GM08714 (cell line): Measurements from ENCODE around the gene ZNF682.
"Not testable (repeated sequence)": the region's sequence is repeated elsewhere in the genome, so short reads cannot be mapped to it uniquely, and the experiment has no call there.

Source experiments
- H3K4me3 ChIP-seq: fragments of 200-500 bp; sonication (Bioruptor generic); 2 replicates; pipeline ENCODE4 v1.5.1; 2014; ENCODE audit warnings: mild to moderate bottlenecking, low read length, inconsistent platforms
- ZNF274 ChIP-seq: IDR thresholded peaks from 2 replicates; pipeline ENCODE4 v1.6.1; 2012; ENCODE audit warnings: mild to moderate bottlenecking, low read depth, low read length

Gene ZNF682

DNA sequence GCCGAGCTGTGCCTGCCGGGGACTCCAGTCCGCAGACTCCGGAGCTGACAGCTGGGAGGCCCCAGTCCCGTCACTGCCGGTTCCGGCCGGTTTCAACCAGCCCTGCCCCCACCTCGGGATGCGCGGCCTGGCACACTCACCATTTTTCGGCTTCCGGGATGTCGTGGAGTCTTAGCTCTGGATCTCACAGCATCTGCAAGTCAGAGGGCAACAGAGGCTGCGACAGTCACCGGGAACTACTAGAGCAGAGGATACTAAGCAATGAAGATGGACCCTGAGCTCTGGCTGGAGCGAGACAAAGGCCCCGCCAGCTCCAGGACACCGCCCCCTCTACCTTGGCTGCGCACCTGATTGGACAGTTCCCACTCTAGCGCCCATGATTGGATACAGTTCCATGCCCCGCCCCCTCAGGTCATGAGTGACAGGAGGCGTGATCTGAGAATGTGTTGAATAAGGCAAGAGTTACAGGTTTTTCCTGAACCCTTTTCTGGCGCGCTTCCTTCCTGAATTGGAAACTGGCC is at the start of gene ZNF682:
Gene ZNF682 (minus strand): TSS at position 303 of the 521 bp plus-strand sequence. CDS start 160 bp downstream, at position 143.
- peak within 1 kb of the TSS; percentile 54; the same call in 1 of the 2 replicates for H3K4me3 ChIP-seq
- no peak for TF ChIP-seq ZNF274

DNA sequence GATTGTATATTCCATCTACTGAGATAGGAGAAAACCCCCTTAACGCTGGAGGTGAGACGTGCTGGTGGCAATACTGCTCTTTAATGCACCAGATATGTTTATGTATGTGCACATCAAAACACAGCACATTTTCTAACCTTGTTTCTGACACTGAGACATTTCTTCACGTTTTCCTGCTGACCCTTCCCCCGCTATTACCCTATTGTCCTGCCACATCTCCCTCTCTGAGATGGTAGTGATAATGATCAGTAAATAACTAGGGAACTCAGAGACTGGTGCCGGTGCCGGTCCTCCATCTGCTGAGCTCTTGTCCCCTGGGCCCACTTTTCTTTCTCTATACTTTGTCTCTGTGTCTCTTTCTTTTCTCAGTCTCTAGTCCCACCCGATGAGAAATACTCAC is 43.6 kb upstream of the ZNF682 start:
- not testable (repeated sequence) for H3K4me3 ChIP-seq

DNA sequence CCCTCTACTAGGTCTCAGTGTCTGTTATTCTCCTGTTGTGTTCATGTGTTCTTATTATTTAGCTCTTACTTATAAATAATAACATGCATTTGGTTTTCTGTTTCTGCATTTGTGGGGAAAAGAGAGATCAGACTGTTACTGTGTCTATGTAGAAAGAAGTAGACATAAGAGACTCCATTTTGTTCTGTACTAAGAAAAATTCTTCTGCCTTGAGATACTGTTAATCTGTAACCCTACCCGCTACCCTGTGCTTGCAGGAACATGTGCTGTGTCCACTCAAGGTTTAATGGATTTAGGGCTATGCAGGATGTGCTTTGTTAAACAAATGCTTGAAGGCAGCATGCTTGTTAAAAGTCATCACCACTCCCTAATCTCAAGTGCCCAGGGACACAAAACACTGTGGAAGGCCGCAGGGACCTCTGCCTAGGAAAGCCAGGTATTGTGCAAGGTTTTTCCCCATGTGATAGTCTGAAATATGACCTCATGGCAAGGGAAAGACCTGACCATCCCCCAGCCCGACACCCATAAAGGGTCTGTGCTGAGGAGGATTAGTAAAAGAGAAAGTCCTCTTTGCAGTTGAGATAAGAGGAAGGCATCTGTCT is 43.0 kb upstream of the ZNF682 start:
- H3K4me3 ChIP-seq: not testable (repeated sequence)

DNA sequence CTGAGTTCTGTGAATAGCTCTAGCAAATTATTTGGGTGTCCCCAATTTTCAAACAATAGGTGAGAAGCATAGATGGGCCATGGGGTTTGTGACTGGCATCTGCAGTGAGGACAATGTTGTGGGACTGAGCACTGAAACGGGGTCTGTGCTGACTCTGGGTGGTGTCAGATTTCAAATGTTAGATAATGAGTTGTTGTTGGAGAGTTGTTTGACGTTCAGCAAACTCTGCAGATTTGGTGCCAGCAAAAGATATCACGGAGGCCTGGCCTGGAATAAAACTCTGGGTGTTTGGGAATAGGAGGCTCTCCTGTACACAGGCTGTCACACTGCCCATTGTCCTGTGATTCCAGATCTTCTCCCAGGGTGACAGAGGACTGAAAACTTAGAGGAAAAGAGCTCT is 41.4 kb upstream of the ZNF682 start:
- H3K4me3 ChIP-seq: no peak overlapping the region

DNA sequence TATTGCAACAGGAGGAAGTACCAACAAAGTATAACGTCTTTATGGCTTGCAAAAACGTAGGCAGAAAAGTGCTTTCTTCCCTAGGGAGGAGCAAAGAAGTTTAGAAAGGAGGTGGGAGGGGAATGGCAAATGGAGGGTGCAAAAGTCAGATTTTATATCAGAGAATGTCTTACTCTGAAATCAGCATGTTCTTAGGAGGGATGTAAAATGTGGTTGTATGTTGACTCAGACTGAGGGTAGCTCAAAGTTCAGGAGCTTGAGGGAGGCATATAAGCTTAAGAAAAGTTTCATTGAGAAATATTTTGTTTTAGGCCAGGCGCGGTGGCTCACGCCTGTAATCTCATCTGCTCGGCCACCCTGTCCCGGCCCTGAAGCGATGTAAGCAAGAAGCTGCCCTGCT is 40.2 kb upstream of the ZNF682 start:
- no peak overlapping the region for H3K4me3 ChIP-seq
- no peak for TF ChIP-seq ZNF274

More for the DNA sequence above, 41.4 kb upstream of the ZNF682 start:
- TF ChIP-seq ZNF274: no peak

- TF ChIP-seq ZNF274: no peak
- peak overlapping the region; percentile 73; the same call in 1 of the 2 replicates for H3K4me3 ChIP-seq
These were observed 39.3 kb upstream of the ZNF682 start for GRCh38 chr19:20078581-20079031.

DNA sequence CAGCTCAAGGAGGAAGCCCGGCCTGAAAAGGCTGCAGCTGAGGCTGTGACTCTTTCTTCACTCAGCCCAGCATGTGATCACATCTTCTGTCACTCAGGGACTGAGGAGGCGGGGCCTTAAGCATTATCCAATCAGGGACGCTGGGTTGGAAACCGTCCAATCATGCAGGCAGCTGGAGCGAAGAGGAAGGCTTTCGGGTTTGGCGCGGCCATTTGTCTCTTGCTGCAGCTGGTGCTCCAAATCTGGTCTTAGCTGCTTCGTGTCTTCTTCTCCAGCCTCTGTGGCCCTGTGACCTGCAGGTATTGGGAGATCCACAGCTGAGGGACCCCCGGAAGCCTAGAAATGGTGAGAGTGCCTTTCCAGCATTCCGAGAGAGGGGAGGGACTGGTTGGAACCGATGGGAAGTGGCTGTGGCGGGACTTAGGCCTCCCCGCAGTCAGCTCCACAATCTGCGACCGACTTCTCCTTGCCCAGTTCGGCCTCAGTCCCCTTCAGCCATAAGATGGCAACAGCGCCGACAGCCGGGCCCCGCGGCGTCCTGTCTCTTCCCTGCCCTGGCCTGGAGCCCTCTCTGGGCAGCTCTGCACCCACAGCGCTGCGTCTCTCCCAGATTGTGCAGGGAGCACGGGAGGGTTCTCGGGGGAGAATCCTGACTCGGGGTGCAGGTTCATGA is 38.6 kb upstream of the ZNF682 start, which contains the start of gene ZNF90:
Gene ZNF90 (plus strand): TSS at position 210 of the 673 bp plus-strand sequence. CDS start 133 bp downstream, at position 343.
- no peak for TF ChIP-seq ZNF274
- peak within 1 kb of the TSS; percentile 73; the same call in 1 of the 2 replicates for H3K4me3 ChIP-seq

- no peak overlapping the region for H3K4me3 ChIP-seq
- no peak for TF ChIP-seq ZNF274
These were observed 33.6 kb upstream of the ZNF682 start for GRCh38 chr19:20072936-20073335.

GRCh38 chr19:20070691-20071090 is 31.4 kb upstream of the ZNF682 start:
- no peak overlapping the region for H3K4me3 ChIP-seq
- no peak for TF ChIP-seq ZNF274

- not testable (repeated sequence) for H3K4me3 ChIP-seq
These were observed 29.3 kb upstream of the ZNF682 start for GRCh38 chr19:20068559-20068958.

GRCh38 chr19:20067943-20068342 is 28.6 kb upstream of the ZNF682 start:
- no peak for TF ChIP-seq ZNF274
- H3K4me3 ChIP-seq: no peak overlapping the region

GRCh38 chr19:20066861-20067260 is 27.6 kb upstream of the ZNF682 start:
- TF ChIP-seq ZNF274: no peak
- no peak overlapping the region for H3K4me3 ChIP-seq

DNA sequence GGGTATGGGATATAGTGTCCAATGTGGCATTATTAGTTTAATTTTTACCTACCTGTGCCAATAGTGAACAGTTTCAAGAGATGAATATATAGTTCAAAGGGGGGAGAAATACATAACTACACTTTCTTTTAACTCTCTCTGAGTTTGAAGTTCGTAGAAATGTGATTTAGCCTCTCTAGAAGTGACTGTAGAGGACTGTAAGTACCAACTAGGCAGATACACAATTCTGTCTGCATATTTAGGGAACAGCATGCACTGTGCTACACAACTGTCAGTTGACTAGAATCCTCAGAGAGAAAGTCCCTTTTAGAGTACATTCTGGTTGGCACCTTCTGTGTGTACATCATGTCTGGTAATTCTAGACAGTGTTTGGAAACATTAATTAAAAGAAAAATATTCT is 21.0 kb upstream of the ZNF682 start:
- TF ChIP-seq ZNF274: no peak
- H3K4me3 ChIP-seq: no peak overlapping the region

DNA sequence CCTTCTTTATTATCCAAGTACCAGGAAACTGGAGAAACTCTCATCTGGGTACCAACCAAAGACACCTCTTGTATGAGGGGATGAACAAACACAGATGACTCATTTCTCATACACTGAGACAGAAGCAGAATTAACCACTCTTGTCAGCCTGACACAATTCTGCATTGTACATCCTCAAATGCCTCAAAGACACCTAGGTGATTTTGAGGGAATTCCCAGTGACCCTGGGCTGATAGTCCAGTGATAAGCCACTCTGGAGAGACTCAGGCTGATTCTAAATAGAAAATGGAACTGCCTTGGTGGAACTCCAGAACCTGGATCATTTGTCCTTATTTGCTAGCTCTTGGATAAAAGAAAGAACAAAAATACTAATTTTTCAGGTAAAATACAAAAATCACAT is 19.4 kb upstream of the ZNF682 start:
- not testable (repeated sequence) for H3K4me3 ChIP-seq

GRCh38 chr19:20051841-20052768 is 12.8 kb upstream of the ZNF682 start:
- H3K4me3 ChIP-seq: peak overlapping the region; percentile 59; the same call in 1 of the 2 replicates

GRCh38 chr19:20045742-20046141 is 6.4 kb upstream of the ZNF682 start:
- H3K4me3 ChIP-seq: not testable (repeated sequence)

More at GRCh38 chr19:20051841-20052768, 12.8 kb upstream of the ZNF682 start:
- TF ChIP-seq ZNF274: no peak
